GM04504 (cell line): ENCODE data around the gene RBBP4.
A peak's percentile ranks its signal among the peaks of the same experiment; 100 is the strongest.
"Not testable (repeated sequence)": the region's sequence is repeated elsewhere in the genome, so short reads cannot be mapped to it uniquely, and the experiment has no call there.

ENCODE experiments used
- DNase-seq: peaks from one replicate; pipeline ENCODE4 v3.0.0-alpha.2; 2012; ENCODE audit warnings: low read depth

The RBBP4 gene

GRCh38 chr1:32639489-32640075 is 11.4 kb upstream of the RBBP4 start:
- peak; percentile 10 for DNase-seq

- not testable (repeated sequence) for DNase-seq
These were observed 8.6 kb upstream of the RBBP4 start for GRCh38 chr1:32642292-32642827.

DNA sequence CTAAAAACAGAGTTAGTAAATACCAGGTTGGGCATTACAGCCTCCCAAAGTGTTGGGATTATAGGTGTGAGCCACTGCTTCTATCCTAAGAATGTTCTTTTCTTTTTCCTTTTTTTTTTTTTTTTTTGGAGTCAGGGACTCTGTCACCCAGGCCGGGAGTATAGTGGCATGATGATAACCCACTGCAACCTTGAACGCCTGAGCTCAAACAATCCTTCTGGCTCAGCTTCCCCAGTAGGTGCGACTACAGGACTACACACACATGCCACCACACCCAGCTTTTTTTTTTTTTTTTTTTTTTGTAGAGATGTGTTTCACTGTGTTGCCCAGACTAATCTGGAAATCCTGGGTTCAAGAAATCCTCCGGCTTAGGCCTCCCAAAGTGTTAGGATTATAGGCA is 6.6 kb upstream of the RBBP4 start:
- no peak for DNase-seq

GRCh38 chr1:32647308-32648134 is 3.5 kb upstream of the RBBP4 start:
- no peak for DNase-seq

- DNase-seq, result peak; percentile 84
These were observed 708 bp upstream of the RBBP4 start, which contains the start of gene ZBTB8OS for GRCh38 chr1:32650248-32650751. Gene ZBTB8OS, minus strand, starts transcription at chr1:32650550. Its CDS starts 21 bp downstream, at chr1:32650529.

DNA sequence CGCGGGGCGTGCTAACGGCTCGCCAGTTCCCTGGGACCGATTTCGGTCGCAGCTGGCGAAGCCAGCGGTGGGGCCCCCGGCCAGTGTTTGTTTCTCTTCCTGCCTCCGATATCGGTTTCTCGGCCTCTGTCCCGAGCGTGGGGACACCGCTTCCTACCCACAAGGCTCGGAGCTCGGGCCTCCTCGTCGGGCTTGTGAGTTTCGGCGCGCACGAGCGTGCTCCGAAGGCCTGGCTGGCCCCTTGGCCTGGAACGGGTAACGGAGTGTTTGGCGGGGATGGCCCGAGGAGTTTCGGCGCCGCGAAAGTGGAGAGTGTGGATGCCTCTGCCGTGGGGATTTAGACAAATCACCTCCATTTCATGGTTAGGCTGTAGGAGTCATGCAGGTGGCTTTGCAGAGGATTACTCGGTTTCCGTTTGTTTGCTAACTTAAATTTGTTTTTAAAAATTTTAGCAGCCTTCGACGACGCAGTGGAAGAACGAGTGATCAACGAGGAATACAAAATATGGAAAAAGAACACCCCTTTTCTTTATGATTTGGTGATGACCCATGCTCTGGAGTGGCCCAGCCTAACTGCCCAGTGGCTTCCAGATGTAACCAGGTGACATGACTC is 559 bp downstream of the RBBP4 start:
- DNase-seq, result no peak

- DNase-seq, result no peak
These were observed 1.4 kb downstream of the RBBP4 start for GRCh38 chr1:32652244-32652962.

DNA sequence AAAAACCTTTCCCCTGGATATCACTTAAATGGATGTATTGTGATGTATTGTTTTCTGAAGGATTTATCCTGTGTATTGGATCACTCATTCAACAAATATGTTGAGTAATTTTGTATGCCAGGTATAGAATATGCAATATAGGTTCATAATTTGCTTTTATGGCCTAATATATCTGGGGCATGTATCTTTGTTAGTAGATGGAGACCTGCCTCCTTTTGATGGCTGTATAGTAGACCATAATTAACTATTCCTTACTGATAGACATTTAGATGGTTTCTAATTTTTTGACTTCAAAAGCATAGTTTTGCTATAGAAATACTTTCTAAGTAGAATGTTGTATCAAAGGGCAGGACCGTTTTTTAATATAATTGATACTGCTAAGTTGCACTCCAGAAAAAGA is 8.6 kb downstream of the RBBP4 start:
- no peak for DNase-seq

DNA sequence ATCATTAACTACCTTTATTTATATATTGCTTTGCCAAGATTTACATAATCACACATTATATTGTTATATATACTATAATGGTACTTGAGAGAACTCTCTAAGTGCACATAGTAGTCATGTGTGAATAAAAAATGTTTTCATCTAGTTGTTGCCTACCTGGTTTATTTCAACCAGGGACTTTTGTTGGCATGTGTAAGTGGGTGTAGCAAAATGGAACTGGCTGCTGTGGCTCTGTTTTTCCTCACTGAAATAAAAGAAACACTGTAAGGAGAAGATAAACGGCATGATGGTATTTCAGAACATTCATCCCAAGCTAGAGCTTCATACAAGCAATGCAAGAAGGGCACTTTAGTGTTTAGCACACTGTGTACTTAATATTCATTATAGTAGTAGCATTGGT is 14.9 kb downstream of the RBBP4 start:
- no peak for DNase-seq

GRCh38 chr1:32666901-32667566 is 16.0 kb downstream of the RBBP4 start:
- DNase-seq, result no peak

GRCh38 chr1:32668716-32669115 is 17.7 kb downstream of the RBBP4 start:
- DNase-seq, result not testable (repeated sequence)

GRCh38 chr1:32676945-32677344 is 25.9 kb downstream of the RBBP4 start:
- DNase-seq, result no peak

GRCh38 chr1:32679993-32680392 is 29.0 kb downstream of the RBBP4 start:
- DNase-seq, result not testable (repeated sequence)

DNA sequence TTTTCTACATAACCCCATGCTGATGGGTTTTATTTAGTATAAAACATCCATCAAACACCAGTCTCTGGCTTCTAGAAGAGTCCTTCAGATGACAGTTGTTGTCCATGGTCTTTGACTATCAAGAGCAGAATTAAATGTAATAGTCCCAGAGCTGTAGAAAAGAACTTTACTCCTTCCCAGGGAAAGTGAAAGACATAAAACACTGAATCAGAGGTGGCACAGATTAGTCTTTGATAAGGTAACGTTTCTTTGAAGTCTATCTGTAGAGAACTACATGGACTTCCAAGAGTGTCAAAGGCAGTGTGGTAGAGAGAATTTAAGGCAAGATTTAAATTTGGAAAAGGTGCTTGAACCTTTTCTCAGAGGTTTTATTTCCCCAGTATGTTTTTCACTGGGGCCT is 29.6 kb downstream of the RBBP4 start:
- no peak for DNase-seq

GRCh38 chr1:32681509-32681908 is 30.5 kb downstream of the RBBP4 start:
- DNase-seq, result no peak

DNA sequence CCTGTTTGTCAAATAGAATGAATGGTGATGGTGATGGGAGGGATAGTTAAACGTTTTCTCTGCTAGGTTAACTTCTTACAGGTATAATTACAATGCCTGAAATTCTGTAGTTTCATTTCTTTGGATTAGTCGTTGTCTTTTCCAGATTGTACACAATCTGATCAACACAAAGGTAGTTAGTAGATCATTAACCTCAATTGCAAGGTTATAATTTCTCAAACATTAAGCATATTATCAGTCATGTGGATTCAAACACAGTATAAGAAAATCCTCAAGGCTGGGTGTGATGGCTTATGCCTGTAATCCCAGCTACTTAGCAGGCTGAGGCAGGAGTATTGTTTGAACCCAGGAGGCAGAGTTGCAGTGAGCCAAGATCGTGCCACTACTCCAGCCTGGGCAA is 31.0 kb downstream of the RBBP4 start:
- no peak for DNase-seq

- DNase-seq, result no peak
These were observed 32.4 kb downstream of the RBBP4 start for GRCh38 chr1:32683397-32683796.

DNA sequence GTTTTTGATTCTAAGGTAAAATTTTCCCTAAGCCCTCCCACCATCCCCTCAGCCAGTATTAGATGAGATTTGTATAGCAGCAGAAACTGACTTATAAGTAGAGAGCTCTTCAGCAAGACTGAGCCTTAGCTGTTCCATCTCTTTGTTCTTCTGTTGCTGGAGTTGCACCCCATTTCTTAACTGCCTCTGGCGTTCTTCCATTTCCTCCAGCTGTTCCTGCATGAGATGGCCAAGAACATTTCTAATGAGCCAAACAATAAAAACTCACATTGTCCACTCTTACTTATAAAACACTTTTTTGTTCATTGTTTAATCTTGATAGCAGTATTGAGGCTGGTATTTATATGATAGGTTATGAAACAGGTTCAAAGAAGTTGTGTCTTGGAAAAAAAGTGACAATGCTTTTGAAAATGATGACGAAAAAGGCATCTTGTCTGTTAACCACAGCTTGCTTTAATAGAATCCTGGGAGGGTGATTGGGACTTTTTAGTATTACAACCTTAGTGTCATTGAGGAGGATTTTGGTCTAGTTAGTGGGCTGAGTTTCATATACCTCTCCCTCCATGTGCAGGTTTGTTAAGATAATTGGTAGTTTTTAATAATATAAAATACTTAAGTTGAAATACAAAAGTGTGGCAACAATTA is 33.3 kb downstream of the RBBP4 start:
- peak; percentile 56 for DNase-seq

- no peak for DNase-seq
These were observed 34.5 kb downstream of the RBBP4 start for GRCh38 chr1:32685498-32685897.

DNA sequence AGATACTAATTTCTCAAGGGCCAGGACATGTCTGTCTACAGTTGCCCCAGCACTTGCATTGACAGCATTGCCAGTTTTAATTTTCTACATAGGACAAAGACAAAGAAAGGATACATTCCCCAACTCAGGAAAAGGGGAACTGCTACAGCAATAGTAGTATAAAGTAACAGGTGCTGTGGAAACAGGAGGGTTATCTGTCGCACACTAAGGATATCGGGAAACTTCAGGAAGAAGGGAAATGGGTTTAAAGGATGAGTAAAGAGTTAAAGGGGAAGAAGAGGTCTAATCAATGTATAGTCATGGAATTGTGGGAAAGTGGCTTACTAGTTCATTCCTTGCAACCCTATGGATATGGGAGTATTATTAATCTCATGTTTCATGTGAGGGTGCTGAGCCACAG is 35.4 kb downstream of the RBBP4 start:
- no peak for DNase-seq
